GOT3 (cell line): ENCODE data around the gene SLCO3A1.
"Not testable (repeated sequence)": the region's sequence is repeated elsewhere in the genome, so short reads cannot be mapped to it uniquely, and the experiment has no call there.

Experiments
- DNase-seq: peaks from one replicate; lab custom pipeline; 2025; ENCODE audit warnings: mixed read lengths; lab: John Stamatoyannopoulos, UW

The SLCO3A1 gene

GRCh38 chr15:92162657-92163056 is 309.1 kb downstream of the SLCO3A1 start:
- no peak for DNase-seq

GRCh38 chr15:92163641-92164040 is 310.1 kb downstream of the SLCO3A1 start:
- no peak for DNase-seq

GRCh38 chr15:92164327-92165000 is 311.0 kb downstream of the SLCO3A1 start:
- DNase-seq = no peak

GRCh38 chr15:92165001-92165346 is 311.5 kb downstream of the SLCO3A1 start:
- no peak for DNase-seq

GRCh38 chr15:92166029-92166428 is 312.5 kb downstream of the SLCO3A1 start:
- no peak for DNase-seq

GRCh38 chr15:92166751-92167405 is 313.4 kb downstream of the SLCO3A1 start:
- DNase-seq = no peak

- DNase-seq = no peak
Measured at GRCh38 chr15:92167451-92167850, 313.9 kb downstream of the SLCO3A1 start.

- no peak for DNase-seq
Measured at GRCh38 chr15:92168066-92168683, 314.7 kb downstream of the SLCO3A1 start.

GRCh38 chr15:92170897-92171296 is 317.4 kb downstream of the SLCO3A1 start:
- no peak for DNase-seq

- no peak for DNase-seq
Measured at GRCh38 chr15:92178911-92179310, 325.4 kb downstream of the SLCO3A1 start.

- DNase-seq = no peak
Measured at GRCh38 chr15:92184142-92184541, 330.6 kb downstream of the SLCO3A1 start.

- no peak for DNase-seq
Measured at GRCh38 chr15:92184679-92185230, 331.2 kb downstream of the SLCO3A1 start.

- DNase-seq = no peak
Measured at GRCh38 chr15:92187975-92188374, 334.5 kb downstream of the SLCO3A1 start.

GRCh38 chr15:92189166-92189565 is 335.7 kb downstream of the SLCO3A1 start:
- DNase-seq = no peak

GRCh38 chr15:92195241-92195640 is 341.7 kb downstream of the SLCO3A1 start:
- no peak for DNase-seq

GRCh38 chr15:92196342-92196741 is 342.8 kb downstream of the SLCO3A1 start:
- DNase-seq = no peak

GRCh38 chr15:92197746-92198145 is 344.2 kb downstream of the SLCO3A1 start:
- no peak for DNase-seq

GRCh38 chr15:92200891-92201290 is 347.4 kb downstream of the SLCO3A1 start:
- no peak for DNase-seq

- no peak for DNase-seq
Measured at GRCh38 chr15:92205255-92205739, 351.8 kb downstream of the SLCO3A1 start.

GRCh38 chr15:92207601-92208000 is 354.1 kb downstream of the SLCO3A1 start:
- not testable (repeated sequence) for DNase-seq
